NT2/D1 (cell line): ENCODE results near the gene EGLN2.

Experiments used
- SUZ12 ChIP-seq: IDR thresholded peaks from 2 replicates; pipeline ENCODE4 v1.6.1; 2011; ENCODE audit not compliant: insufficient read length, insufficient read depth; ENCODE audit errors: extremely low read depth
- YY1 ChIP-seq: IDR thresholded peaks from 2 replicates; pipeline ENCODE4 v1.6.1; 2011; ENCODE audit not compliant: insufficient read length, insufficient read depth

- TF ChIP-seq SUZ12, result no peak
- TF ChIP-seq YY1, result no peak
Measured at GRCh38 chr19:40776932-40777644, 21.9 kb upstream of the EGLN2 start.
